NOMO-1 treated with dmso at 0.1 percent for 144 hours (cell line): ENCODE measurements around the gene IGSF3.
A peak's percentile ranks its signal among the peaks of the same experiment; 100 is the strongest.

Source experiments
- DNase-seq: peaks from one replicate; lab custom pipeline; 2025; ENCODE audit not compliant: unreplicated experiment; lab: John Stamatoyannopoulos, UW

The IGSF3 gene

GRCh38 chr1:116667575-116668105 lies at the start of gene IGSF3:
TSS of gene IGSF3 (minus strand) at chr1:116667733. CDS start at chr1:116666326, 1,407 bp downstream.
- peak; percentile 52 for DNase-seq

GRCh38 chr1:116717318-116717717 lies 49.8 kb upstream of the IGSF3 start:
- no peak for DNase-seq

GRCh38 chr1:116716391-116716790 lies 48.9 kb upstream of the IGSF3 start:
- DNase-seq = no peak

GRCh38 chr1:116713474-116713873 lies 45.9 kb upstream of the IGSF3 start:
- DNase-seq = no peak

GRCh38 chr1:116712510-116712909 lies 45.0 kb upstream of the IGSF3 start:
- no peak for DNase-seq

- DNase-seq = no peak
These were observed 43.8 kb upstream of the IGSF3 start for GRCh38 chr1:116711263-116711840.

GRCh38 chr1:116710420-116711262 lies 43.1 kb upstream of the IGSF3 start:
- DNase-seq = no peak

GRCh38 chr1:116709666-116710167 lies 42.2 kb upstream of the IGSF3 start:
- no peak for DNase-seq

- DNase-seq = no peak
These were observed 40.8 kb upstream of the IGSF3 start for GRCh38 chr1:116708255-116708900.

- DNase-seq = no peak
These were observed 39.3 kb upstream of the IGSF3 start for GRCh38 chr1:116706841-116707240.

GRCh38 chr1:116706123-116706522 lies 38.6 kb upstream of the IGSF3 start:
- DNase-seq = no peak

- no peak for DNase-seq
These were observed 36.7 kb upstream of the IGSF3 start for GRCh38 chr1:116704278-116704677.

- DNase-seq = no peak
These were observed 32.1 kb upstream of the IGSF3 start for GRCh38 chr1:116699605-116700004.

GRCh38 chr1:116698244-116698595 lies 30.7 kb upstream of the IGSF3 start:
- no peak for DNase-seq

GRCh38 chr1:116697548-116698243 lies 30.2 kb upstream of the IGSF3 start:
- DNase-seq = no peak

GRCh38 chr1:116694524-116694923 lies 27.0 kb upstream of the IGSF3 start:
- DNase-seq = no peak

GRCh38 chr1:116693759-116694480 lies 26.4 kb upstream of the IGSF3 start:
- DNase-seq = no peak

GRCh38 chr1:116692879-116693278 lies 25.3 kb upstream of the IGSF3 start:
- no peak for DNase-seq

GRCh38 chr1:116690849-116691406 lies 23.4 kb upstream of the IGSF3 start:
- no peak for DNase-seq

GRCh38 chr1:116690396-116690848 lies 22.9 kb upstream of the IGSF3 start:
- no peak for DNase-seq
